Erythroblast (primary cell): ENCODE data around the gene CHMP4A.

Experiments
- DNase-seq, 2 experiments: peaks; one replicate each; lab custom pipeline; 2025; lab: John Stamatoyannopoulos, UW
- GATA1 ChIP-seq: IDR thresholded peaks from 2 replicates; pipeline ENCODE4 v1.6.1; 2011; ENCODE audit warnings: low read depth, mild to moderate bottlenecking, control low read depth, low read length, moderate library complexity
- POLR2A ChIP-seq: IDR thresholded peaks from 2 replicates; pipeline ENCODE4 v1.6.1; 2011; ENCODE audit warnings: mild to moderate bottlenecking, low read length

CHMP4A gene

DNA sequence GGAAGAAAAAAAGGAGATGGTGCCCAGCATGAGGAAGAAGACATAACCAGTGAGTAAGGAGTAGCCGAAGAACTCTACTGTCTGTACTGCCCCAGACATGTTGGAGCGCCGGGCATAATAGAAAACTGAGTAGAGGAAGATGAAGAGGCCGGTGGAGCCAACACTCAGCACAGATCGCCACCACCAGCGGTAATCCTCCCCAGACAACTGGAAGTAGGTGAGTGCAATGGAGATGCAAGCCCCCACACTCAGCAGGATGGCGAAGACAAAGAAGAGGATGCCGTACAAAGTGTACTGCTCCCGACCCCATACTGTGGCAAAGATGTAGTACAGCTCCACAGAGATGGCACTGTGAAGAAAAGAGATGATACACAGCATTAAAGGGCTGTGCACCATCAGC, 23.8 kb downstream of the CHMP4A start:
- DNase-seq: no peak
- TF ChIP-seq POLR2A: no peak

DNA sequence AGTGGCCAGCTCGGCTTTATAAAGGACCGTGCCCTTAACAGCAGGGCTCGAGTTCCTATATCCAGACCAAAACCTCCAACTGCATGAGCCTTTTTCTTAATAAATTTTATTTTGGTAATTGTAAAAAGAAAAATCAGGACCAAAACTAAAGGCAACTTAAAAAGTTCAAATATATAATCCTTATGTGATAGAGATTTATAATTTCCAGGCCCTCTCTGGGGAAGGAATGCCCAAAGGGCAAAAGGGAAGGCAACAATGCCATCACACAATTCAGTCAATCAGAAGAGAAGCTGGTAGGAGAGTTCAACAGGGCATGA, 24.3 kb downstream of the CHMP4A start:
- DNase-seq: no peak
- TF ChIP-seq GATA1 (no peak), POLR2A (no peak)

DNA sequence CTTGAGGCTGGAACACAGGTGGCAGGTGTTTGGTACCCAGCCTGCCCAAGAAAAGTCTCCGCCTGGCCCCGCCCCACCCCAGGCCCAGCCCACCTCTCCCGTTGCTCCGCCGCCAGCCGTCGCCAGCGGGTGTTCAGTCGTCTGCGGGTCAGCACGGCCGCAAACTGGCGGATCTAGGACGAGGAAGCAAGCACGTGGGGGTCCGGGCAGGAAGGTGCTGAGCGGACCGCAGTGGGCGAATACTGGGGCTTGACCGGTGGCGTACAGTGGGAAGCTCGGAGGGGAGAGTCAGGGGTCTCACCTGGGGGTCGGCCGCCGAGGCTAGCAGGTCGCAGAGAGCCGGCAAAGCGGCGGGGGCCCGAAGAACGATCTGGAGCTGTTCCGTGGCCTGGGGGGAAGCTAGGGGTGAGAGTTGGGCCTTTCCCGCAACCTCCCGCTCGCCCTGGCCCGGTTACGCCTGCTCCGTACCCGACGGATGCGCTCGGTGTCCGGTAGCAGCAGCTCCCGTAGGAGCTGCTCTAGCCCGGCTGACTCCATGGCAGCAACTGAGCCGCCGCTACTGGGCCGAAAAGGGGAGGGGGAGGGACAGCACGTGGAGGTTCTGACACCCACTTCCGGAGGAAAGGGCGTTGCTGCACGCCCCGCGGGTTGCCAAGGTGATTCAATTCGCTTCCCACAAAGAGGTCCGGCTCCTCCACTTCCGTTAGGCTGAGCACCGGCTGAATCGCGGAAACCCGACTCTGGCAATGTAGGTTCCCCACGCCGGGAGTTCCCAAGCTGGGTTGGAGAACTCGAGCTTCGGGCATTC, 24.8 kb downstream of the CHMP4A start, which contains the start of gene IPO4:
Gene IPO4 (minus strand): TSS at position 566 of the 808 bp plus-strand sequence. CDS start 29 bp downstream, at position 537.
- DNase-seq: peak; percentile 95 to 97
- TF ChIP-seq POLR2A: peak; percentile 72
- no peak for TF ChIP-seq GATA1

DNA sequence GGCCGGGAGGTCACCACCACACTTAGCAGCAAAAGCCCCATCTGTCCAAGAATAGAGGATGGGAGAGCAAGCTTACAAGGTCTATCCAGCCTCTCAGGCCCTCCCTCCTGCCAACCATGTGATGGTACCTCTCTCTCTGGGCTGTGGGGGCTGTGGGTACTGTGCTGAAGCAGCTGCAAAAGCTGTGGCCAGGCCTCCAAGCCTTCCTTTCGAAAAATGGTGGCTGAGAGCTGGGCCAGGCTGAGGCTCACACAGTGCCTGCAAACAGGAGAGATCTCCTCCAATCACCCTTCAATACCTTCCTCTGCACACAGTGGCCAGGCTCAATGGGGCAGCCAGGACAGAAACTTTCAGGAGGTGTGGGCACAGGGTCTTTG, 25.8 kb downstream of the CHMP4A start:
- TF ChIP-seq POLR2A (no peak), GATA1 (no peak)
- DNase-seq: no peak

DNA sequence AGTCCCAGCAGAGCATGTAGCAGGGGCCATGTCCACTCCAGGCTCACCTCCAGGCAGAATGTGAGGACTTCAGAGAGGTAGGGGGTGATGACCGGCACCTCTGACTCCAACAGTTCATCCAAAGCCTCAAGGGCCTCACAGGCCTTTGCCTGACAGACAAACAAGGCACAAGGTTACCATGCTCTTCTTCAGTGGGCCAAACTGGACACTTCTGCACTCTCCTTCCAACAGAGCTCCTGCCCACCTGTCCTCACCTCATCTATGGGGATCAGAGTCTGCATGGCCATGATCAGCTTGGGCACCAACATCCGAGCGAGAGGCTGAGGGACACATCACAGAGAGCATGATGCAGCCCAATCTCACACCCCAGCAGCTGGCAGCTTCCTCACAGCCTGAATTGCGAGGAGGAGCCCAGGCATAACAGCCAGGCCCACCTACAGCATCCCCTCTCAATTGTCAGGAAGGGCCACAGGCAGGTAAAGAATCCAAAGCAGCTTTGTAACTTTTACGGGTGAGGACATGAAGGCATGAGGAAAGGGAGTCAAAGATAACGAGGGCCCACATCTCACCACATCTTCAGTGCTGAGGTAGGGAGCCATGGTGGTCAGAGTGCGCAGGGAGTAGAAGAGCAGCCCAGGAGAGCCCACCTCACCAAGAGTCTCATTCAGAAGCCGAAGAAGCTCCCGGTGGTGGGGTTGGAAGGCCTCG, 26.3 kb downstream of the CHMP4A start:
- no peak for DNase-seq
- TF ChIP-seq GATA1 (no peak), POLR2A (no peak)

DNA sequence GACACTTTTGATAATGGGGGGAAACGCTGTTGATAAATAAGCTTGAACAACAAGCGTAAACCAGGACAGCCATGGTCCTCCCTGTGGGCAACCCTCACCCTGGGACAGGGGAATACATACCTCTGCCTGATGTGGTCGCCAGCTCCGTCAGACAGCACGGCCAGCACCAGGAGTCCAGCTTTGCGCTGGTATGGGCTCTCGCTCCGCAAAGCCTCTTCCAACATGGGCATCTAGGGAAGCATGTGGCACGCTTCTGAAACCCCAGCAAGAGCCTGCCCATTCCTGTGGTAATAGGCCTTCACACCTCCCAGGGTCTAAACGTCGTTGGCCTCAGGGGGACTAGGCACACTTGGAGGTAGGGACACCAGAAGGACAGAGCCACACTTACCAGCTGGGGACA, 27.5 kb downstream of the CHMP4A start:
- no peak for TF ChIP-seq GATA1
- DNase-seq: no peak

DNA sequence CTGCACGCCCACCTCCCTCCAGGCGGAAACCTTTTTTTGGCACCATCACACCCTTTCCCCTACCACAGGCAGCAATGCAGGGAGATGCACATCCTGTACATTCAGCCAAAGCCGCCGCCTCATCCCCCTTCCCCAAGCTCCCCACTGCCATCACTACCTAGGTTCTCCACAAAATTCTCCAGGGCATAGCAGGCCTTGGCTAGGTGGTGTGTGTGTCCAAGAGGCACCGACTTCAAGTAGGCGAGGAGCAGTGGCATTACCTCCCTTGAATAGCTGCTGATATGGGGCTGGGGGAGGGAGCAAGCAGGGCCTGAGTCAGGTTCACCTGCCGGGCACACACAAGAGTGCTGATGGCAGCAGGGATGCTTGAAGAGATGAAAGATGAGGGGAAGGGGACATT, 28.3 kb downstream of the CHMP4A start:
- no peak for TF ChIP-seq POLR2A
- no peak for TF ChIP-seq GATA1
- no peak for DNase-seq

DNA sequence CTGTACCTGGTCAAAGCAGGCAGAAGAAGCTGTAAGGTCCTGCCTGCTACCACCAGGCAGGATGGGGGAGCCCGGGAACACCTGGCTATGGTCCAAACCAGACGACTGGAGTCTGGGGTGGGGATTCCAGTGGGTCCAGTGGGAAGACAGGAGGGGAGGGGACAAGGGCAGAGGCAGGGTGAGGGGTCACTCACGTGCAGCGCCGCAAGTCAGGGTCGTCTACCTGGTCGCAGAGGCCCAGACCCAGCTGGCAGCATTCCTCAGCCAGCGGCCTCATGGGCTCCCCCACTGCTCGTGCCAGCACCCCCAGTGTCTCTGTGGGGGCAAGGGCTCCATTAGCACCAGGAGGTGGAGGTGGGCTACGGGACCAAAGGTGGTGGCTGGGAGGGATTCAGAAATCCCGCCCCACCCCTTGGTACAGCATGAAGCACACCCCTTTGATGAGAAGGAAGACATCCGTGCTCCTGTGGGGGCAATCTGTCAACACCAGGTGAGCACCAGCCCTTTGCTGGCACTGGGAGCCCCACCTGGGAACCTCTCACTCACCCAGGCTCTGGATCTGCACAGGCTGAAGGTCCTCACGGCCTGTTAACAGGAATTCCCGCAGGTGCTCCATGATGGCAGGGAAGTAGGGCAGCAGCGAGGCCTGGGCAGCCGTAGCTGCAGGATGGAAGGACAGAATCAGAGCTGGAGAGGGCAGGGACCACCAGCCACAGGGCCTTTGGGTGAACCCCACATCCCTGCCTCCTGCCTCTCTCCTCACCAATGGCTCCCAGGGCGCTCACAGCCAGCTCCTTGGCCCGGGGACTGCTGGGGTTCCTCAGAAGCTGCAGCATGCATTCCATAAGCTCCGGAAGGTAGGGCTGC, 29.0 kb downstream of the CHMP4A start:
- TF ChIP-seq GATA1 (no peak), POLR2A (no peak)
- no peak for DNase-seq

DNA sequence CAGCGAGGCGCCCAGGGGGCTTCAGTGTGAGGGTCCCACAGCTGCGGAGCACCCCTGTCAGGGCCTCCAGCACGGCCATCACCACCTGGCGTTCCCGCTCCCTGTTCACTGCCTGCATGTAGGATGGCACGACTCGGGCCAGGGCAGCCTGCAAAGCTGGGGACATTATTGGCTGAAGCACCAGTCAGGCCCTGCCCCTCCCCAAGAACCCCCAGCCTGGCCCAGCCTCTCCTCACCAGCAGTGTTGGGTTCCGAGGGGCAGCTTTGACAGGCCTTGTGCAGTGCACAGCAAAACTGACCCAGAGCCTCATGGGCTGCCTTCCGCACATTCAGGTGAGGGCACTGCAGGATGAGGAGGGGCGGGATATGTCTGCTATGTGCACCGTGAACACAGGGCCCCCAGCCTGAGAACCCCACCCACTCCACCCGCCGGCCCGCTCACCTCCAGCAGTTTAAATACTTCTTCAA, 30.2 kb downstream of the CHMP4A start:
- no peak for TF ChIP-seq POLR2A
- no peak for TF ChIP-seq GATA1

DNA sequence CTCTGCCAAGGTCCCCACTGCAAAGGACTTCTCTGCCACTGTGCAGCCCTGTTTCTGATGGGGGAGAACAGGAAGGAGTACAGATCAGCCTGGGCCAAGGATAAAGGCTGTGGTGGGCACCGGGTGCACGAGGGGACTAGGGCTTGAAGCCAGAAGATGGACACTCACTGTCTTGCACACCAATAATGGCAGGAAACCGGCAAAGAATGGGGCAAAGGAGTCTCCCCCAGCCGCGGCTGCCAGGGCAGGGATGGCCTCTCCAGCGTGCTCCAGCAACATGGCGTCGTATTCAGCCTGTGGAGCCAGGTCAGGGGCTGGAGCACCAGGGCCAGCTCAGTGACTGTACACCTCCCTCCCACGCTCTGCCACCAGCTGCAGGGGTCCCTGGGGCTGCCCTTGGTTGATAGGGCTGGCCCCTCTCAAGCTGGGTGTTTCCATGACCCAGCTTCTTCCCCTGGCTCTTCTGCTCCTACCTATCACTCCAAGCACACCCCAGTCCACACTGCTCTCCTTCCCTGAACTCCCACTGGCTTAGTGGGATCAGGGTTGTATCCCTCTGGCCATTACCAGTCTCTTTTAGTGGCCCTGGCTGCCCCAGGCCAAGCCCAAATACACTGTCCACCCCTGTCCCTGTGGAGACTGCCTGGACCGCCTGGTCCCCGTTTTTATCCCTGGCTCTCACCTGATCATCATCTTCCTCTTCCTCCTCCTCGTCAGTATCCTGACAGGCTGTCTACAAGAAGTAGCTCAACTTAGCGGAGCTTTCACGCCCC, 31.0 kb downstream of the CHMP4A start:
- no peak for DNase-seq
- TF ChIP-seq POLR2A (no peak), GATA1 (no peak)

More for the DNA sequence above, 30.2 kb downstream of the CHMP4A start:
- DNase-seq: no peak

DNA sequence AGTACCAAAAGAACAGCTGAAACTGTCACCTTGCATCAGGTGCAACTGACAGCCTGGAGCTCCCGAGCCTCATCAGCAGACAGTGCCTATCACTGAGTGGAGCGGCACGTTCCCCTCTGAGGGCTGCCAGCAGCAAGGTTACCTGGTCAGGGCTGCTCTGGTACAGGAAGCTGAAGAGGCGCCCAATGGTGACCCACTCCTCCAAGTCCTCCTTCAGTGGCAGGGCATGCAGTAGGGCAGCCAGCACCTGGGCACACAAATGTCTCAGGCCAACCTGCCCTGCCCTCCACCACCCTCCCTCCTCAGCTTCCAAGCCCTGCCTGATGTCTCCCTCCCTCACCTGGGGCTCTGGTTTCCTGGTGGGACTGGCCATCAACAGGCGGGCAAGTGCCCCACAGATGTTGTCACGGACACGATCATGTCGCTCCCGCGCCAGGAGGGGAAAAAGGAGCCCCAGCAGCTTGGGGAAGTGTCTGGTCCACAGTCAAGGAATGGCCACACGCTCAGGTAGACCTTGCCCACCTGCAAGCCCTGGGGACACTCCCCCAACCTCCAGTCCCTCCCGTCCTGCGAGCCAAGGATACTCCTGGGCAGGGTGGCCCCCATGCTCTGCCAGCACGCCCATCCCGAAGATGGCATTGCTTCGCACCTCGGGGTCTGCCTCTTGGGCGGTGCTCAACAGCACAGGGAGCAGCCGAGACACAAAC, 31.8 kb downstream of the CHMP4A start:
- DNase-seq: no peak
- TF ChIP-seq GATA1 (no peak), POLR2A (no peak)

DNA sequence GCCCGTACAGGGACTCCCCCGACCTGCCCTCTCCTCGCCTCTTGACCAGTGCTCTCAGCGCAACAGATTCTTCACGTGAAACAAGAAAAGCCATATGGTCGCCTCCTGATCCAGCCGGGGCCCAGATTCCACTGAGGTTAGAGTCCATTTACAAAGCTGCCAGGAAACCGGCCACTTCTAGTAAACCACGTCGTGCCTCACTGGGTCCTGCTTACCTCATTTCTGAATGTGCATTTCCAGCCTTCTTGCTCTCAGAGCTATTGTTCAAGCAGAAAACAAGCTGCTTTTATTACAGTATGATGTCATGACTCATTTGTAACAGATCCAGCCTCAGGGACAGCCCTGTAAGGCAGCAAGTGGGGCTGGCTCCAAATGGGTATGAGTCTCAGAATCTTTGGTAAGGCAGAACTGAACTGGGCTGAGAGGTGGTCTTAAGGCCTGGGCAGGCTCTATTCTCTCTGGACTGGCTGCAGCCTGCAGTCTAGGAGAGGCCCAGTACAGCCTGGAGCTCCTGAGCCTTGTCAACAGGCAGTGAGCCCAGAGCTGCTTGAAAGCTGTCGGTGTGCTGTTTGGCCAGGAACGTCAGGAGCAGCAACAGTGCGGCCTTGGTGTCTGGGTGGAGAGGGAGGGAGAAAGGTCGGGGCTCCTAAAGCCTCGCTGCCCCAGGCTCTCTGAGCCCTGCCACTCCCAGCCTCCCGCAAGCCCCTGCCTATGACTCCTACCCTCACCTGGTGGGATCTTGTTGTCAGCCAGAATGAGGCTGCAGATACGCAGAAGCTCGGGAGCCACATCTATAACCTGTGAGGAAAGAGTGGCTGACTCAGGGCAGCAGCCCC, 33.1 kb downstream of the CHMP4A start:
- TF ChIP-seq GATA1: no peak
- no peak for TF ChIP-seq POLR2A
- DNase-seq: no peak
